GM21723 (cell line): ENCODE results near the gene KRTAP23-1.

ENCODE experiments used
- ATAC-seq: cut with Tn5 transposase; IDR thresholded peaks from one replicate; pipeline ENCODE4 v1.9.1; 2021; ENCODE audit warnings: mild to moderate bottlenecking, moderate library complexity; ENCODE audit not compliant: unreplicated experiment

KRTAP23-1 gene

GRCh38 chr21:30348506-30348905, at the start of gene KRTAP23-1:
TSS of gene KRTAP23-1 (minus strand) at chr21:30348606. CDS start at chr21:30348606, 0 bp downstream.
- ATAC-seq = no peak

GRCh38 chr21:30395731-30396130, 47.3 kb upstream of the KRTAP23-1 start, which contains the start of gene KRTAP13-1:
TSS of gene KRTAP13-1 (plus strand) at chr21:30396031. CDS start at chr21:30396087, 56 bp downstream.
- no peak for ATAC-seq

DNA sequence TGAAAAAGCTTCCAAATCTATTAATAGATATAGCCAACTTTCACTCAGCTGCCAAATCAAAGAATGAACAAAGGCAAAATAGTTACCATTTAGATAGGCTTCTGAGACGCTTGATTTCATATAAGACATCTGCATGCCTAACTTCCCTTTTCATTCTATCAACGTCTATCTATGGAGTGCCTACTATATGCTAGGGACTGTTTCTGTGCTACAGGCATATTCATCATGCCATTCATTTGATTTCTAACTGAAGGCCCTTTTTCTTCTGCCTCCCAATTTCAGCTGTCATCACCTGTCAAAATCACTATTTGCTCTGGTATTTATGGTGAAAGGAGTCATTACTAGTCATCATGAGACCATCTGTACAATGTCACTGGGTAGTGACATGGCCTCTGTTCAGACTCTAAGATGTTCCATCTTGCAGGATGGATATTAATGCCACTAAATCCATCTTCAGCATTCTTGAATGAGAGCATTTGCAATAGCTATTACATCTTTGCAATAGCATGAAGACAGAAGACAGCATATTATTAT, 43.2 kb upstream of the KRTAP23-1 start:
- ATAC-seq = no peak

- no peak for ATAC-seq
Observed at GRCh38 chr21:30382201-30382600, 33.8 kb upstream of the KRTAP23-1 start.

DNA sequence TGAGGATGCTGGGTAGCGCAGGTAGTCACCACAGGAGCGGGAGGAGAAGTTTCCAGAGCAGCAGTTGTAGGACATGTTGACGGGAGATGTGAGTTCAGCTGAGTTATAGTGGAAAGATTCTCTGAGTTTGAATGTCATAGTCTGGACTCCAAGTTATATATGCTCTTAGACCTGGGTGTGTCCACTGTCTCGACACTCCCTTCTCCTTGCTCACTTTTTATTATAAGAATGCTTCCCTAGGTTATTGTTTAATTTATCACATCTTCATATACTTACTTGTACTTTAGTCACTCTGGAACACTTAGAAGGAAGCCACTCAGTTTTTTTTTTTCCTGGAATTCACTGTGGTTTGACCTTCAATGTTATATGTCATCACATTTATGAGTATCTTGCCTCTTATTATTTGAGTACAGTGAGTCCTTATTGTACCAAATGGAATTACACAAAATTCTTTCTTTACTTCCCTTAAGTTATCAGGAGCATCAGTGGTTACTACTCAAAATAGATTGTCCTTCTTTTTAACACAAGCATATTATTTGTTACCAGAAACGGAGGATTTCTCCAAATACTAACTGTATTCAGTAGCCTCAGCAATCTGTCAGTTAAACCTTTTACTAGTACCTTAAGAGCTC, 23.8 kb upstream of the KRTAP23-1 start, which contains the start of gene KRTAP13-2:
TSS of gene KRTAP13-2 (minus strand) at position 133 of the 632 bp plus-strand sequence. CDS start at position 75, 58 bp downstream.
- ATAC-seq = no peak

DNA sequence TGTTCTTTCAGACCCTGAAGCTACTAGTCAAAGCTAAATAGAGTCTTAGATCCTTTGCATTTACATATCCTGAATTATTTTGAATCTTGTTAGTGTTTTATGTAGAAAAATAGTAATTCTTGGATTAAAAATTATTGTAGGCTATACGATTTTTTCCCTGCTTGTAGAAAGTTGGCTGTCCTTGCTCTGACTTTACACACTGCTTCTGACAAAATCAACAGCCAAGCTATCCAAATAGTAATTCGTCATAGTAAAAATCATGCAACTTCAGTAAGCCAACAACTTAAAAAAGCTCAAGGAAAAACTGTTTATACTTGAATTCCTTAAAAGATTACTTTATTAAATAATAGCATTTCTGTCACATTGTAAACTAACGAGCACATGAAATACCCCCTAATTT, 7.5 kb upstream of the KRTAP23-1 start:
- no peak for ATAC-seq

DNA sequence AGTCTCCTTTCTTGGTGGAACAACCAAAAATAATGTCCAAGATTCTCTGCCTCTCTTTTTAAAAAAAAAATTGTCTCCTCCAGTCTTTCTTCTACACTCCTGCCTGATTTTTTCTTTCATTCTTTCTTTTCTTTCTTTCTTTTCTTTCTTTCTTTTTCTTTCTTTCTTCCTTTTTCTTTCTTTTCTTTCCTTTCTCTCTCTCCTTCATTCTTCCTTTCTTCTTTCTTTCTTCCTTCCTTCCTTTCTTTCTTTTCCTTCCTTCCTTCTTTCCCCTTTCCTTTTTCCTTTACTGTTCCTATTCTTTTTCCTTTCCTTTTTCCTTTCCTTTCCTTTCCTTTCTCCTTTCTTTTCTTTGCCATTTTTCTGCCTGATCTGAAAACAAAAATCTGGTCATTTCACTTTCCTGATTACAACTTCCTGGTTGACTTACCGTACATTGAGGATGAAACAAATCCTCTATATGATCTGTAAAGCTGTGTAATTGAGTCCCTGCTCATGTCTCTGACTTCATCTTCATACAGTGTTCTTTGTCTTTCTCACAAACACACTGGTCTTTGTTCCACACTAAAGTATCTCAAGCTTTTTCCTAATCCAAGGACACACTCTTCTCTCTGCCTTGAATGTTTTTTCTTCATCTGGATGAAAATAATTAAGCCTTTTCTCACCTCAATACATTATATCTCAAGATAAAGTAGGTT, 6.1 kb upstream of the KRTAP23-1 start:
- no peak for ATAC-seq

DNA sequence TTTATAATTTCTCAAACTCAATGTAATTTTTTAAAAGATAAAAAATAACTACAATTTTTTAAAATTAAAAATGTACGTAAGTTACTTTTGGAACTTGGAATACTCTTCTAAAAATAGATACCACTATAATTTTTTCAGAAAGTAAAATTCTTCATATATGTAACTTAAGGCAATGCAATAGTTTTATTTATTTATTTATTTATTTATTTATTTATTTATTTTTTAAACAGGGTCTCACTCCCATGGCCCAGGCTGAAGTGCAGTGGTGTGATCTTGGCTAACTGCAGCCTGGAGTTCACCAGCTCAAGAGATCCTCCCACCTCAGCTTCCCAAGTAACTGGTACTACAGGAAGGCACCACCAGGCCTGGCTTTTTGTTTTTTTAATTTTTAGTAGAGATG, 3.1 kb upstream of the KRTAP23-1 start:
- no peak for ATAC-seq

- no peak for ATAC-seq
Observed at GRCh38 chr21:30349572-30349971, 1.2 kb upstream of the KRTAP23-1 start.

GRCh38 chr21:30345014-30345413, 3.4 kb downstream of the KRTAP23-1 start:
- no peak for ATAC-seq

DNA sequence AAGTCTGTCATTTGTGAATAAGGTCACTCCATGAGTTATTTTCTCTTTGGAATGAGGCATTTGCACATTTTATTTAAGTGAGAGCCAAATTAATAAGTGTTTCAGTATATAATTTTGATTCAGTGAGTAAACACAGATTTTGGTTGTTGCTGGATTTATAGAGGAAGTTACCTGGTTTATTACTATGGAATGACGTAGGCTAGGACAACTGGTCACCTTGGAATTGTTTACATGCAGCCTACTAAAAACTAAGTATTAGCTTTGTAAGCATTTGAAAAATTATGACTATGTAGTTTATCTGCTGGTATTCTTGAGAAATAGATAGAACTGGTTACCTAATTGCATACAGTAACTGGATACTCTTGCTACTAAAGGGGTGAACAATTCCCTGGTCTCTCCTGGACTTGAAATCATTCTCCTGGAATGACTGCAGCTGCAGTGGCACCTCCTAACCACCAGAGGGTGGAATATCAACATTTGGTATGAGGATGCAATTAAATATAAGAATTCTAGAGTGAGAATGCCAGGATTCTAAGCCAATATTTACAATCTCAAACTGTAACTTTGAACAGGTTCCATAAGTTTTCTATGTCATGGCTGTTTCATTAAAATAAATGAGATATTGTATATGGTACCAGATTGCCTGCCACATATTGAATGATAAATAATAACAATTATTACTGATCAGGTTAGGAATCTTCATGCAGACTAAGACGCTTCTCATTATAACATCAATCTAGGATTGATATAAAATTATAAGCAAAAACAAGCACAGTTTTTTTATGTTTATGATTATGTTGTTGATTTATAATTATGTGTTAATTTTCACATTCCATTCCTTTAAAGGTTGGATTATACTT, 7.5 kb downstream of the KRTAP23-1 start:
- no peak for ATAC-seq

GRCh38 chr21:30338717-30339116, 9.7 kb downstream of the KRTAP23-1 start:
- ATAC-seq = no peak

- ATAC-seq = no peak
Observed at GRCh38 chr21:30337772-30338171, 10.6 kb downstream of the KRTAP23-1 start.

- ATAC-seq = no peak
Observed at GRCh38 chr21:30337276-30337744, 11.1 kb downstream of the KRTAP23-1 start, which contains the start of gene KRTAP27-1. TSS of gene KRTAP27-1 (minus strand) at chr21:30337694. CDS start at chr21:30337668, 26 bp downstream.

GRCh38 chr21:30336596-30336995, 11.8 kb downstream of the KRTAP23-1 start:
- no peak for ATAC-seq

- ATAC-seq = no peak
Observed at GRCh38 chr21:30333736-30334135, 14.7 kb downstream of the KRTAP23-1 start.

DNA sequence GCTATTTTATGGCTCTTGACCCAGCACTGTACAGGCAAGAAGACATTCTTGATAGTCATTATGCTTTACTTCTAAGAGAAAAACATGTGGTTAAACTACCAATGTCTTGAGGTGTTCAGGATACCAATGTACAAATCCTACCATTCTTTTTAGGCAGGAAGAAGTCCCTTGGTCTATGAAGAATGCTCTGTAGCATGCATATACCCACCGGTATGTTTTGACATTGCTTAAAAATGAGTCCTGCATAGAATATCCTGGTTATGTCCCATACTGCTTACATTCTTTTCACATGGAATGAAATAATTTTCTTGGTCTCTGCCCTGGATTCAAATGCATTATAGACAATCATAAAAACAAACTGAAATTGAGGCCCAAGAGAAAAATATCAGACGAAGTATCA, 15.7 kb downstream of the KRTAP23-1 start:
- ATAC-seq = no peak

DNA sequence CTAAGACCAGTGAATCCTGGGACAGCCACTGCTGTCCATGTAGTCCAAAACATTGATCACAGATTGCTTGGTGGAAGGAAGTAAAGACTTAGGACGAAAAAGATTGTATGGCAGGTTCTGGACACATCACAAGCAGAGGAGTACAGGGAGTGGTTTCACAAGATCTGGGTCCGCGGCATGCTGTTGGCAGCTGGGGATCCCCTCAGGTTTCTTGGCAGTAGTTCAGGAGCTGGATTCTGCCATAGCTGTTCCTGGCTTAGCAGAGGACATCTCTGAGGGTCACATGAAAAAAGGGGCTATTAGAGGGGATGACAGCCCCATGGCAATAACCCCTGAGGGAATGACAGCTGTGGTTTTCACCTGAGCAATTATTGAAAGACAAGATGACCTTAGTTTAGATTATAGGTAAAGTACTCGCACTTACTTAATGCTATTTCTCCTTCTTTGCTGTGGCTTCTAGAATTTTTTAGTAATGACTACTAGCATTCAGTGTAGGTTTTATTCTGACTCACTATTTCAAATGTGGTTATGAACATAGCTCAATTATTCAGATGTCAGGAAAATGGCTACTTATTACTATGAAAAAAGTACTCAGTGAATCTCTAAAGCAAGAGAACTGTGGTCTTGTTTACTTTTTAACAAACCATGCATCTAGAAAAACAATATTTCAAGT, 19.1 kb downstream of the KRTAP23-1 start:
- no peak for ATAC-seq

DNA sequence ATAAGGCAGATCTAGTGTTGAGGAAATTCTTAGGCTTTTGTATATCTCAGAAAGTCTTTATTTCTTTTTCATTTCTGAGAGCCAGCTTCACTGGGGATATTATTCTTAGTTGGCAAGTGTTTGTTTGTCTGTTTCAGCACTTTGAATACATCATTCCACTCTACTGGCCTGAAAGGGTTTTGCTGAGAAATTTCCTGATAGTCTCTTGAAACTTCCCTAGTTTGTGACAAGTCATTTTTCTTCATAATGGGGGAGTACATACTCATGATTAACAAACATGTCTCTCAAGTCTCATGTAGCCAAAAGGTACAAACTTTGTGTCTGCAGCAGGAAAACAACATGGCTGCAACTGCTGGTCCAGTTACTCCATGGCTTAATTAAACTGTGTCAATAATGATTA, 22.0 kb downstream of the KRTAP23-1 start:
- no peak for ATAC-seq

- no peak for ATAC-seq
Observed at GRCh38 chr21:30320215-30320614, 28.2 kb downstream of the KRTAP23-1 start, which contains the start of gene KRTAP26-1. TSS of gene KRTAP26-1 (minus strand) at chr21:30320315. CDS start at chr21:30320035, 280 bp downstream.
